ENCODE data around the gene TNF.

DNA sequence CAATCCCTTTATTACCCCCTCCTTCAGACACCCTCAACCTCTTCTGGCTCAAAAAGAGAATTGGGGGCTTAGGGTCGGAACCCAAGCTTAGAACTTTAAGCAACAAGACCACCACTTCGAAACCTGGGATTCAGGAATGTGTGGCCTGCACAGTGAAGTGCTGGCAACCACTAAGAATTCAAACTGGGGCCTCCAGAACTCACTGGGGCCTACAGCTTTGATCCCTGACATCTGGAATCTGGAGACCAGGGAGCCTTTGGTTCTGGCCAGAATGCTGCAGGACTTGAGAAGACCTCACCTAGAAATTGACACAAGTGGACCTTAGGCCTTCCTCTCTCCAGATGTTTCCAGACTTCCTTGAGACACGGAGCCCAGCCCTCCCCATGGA lies 2.2 kb downstream of the TNF start:
- TF ChIP-seq, protein P1, sequence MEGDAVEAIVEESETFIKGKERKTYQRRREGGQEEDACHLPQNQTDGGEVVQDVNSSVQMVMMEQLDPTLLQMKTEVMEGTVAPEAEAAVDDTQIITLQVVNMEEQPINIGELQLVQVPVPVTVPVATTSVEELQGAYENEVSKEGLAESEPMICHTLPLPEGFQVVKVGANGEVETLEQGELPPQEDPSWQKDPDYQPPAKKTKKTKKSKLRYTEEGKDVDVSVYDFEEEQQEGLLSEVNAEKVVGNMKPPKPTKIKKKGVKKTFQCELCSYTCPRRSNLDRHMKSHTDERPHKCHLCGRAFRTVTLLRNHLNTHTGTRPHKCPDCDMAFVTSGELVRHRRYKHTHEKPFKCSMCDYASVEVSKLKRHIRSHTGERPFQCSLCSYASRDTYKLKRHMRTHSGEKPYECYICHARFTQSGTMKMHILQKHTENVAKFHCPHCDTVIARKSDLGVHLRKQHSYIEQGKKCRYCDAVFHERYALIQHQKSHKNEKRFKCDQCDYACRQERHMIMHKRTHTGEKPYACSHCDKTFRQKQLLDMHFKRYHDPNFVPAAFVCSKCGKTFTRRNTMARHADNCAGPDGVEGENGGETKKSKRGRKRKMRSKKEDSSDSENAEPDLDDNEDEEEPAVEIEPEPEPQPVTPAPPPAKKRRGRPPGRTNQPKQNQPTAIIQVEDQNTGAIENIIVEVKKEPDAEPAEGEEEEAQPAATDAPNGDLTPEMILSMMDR (IDR thresholded peaks at IDR 0.05; ENCODE audit: insufficient read depth, low read depth, low read length), result no peak
- TF ChIP-seq EZH2 (IDR thresholded peaks at IDR 0.05; ENCODE audit: insufficient read depth, low read length), result no peak

Measured in astrocyte (in vitro differentiated cells and primary cell).